PFSK-1 (cell line): ENCODE data around the gene EGR4.

Experiments used
- POLR2AphosphoS5 ChIP-seq: IDR thresholded peaks from 2 replicates; pipeline ENCODE4 v1.6.1; 2012; ENCODE audit warnings: low read depth, mild to moderate bottlenecking, control low read depth, low read length, moderate library complexity
- REST ChIP-seq, 2 experiments: IDR thresholded peaks; 2 replicates each; pipeline versions ENCODE4 v1.6.1 to v1.8.0; 2011 to 2012; ENCODE audit warnings: low read depth in 2 of 2, low read length in 2 of 2, control low read depth in 1 of 2, inconsistent platforms in 1 of 2, mild to moderate bottlenecking in 1 of 2, moderate library complexity in 1 of 2; ENCODE audit not compliant: insufficient read depth in 1 of 2
- TAF1 ChIP-seq: IDR thresholded peaks from 2 replicates; pipeline ENCODE4 v1.6.1; 2012; ENCODE audit warnings: low read length, control low read depth, borderline replicate concordance; ENCODE audit not compliant: insufficient read depth

GRCh38 chr2:73292906-73293533, 328 bp downstream of the EGR4 start:
- no peak for TF ChIP-seq TAF1
- TF ChIP-seq POLR2AphosphoS5, result no peak
- TF ChIP-seq REST (IDR thresholded peaks at IDR 0.05; ENCODE audit: insufficient read depth in 1 of 2, low read depth in 2 of 2, low read length in 2 of 2), result no peak
